Natural killer cell (primary cell): ENCODE results near the gene GPRASP2. TPM values are rescaled to one million over a fixed set of nuclear protein-coding genes. Genes with fewer than 3 reads are reported as not detected.
"Not testable (repeated sequence)": the region's sequence is repeated elsewhere in the genome, so short reads cannot be mapped to it uniquely, and the experiment has no call there.

Experiments used
- ATAC-seq, 3 donors: fragments of 150-1000 bp in 2 of 3; fragments of 200-7000 bp in 1 of 3; cut with Tn5 transposase; 1 replicate in 1 of 3; 2 replicates in 2 of 3; pipeline ENCODE4 v1.10.0; 2021; ENCODE audit warnings: mild to moderate bottlenecking in 2 of 3, moderate library complexity in 2 of 3
- DNase-seq, 2 donors: peaks; one replicate each; pipeline versions ENCODE4 v3.0.0 to v3.0.0-alpha.2; 2013 to 2021; ENCODE audit warnings: mixed read lengths in 1 of 2
- H3K27ac ChIP-seq: one replicate; pipeline ENCODE4 v1.5.1; 2013; ENCODE audit warnings: mild to moderate bottlenecking, low read length
- H3K27me3 ChIP-seq: one replicate; pipeline ENCODE4 v1.6.1; 2013; ENCODE audit warnings: low read length; ENCODE audit not compliant: control insufficient read depth, insufficient read depth
- H3K36me3 ChIP-seq: one replicate; pipeline ENCODE4 v1.6.1; 2013; ENCODE audit warnings: low read length; ENCODE audit not compliant: control insufficient read depth, insufficient read depth
- H3K4me1 ChIP-seq: one replicate; pipeline ENCODE4 v1.6.1; 2013; ENCODE audit warnings: low read length; ENCODE audit not compliant: control insufficient read depth, insufficient read depth
- H3K4me3 ChIP-seq: one replicate; pipeline ENCODE4 v1.5.1; 2013; ENCODE audit warnings: low read length
- H3K9me3 ChIP-seq: one replicate; pipeline ENCODE4 v1.6.1; 2013; ENCODE audit warnings: low read length; ENCODE audit not compliant: control insufficient read depth, insufficient read depth
- H3K27ac Mint-ChIP-seq, 2 donors: one replicate each; pipeline ENCODE4 v1.8.0; 2022; ENCODE audit warnings: mild to moderate bottlenecking in 2 of 2, mixed read lengths in 2 of 2, moderate library complexity in 1 of 2
- H3K27me3 Mint-ChIP-seq, 2 donors: one replicate each; pipeline ENCODE4 v1.8.0; 2022; ENCODE audit warnings: low read depth in 2 of 2, mixed read lengths in 2 of 2
- H3K36me3 Mint-ChIP-seq: one replicate; pipeline ENCODE4 v1.8.0; 2022; ENCODE audit warnings: mixed read lengths
- H3K4me1 Mint-ChIP-seq, 2 donors: one replicate each; pipeline ENCODE4 v1.8.0; 2022; ENCODE audit warnings: mixed read lengths in 2 of 2
- H3K4me3 Mint-ChIP-seq: one replicate; pipeline ENCODE4 v1.8.0; 2022; ENCODE audit warnings: mild to moderate bottlenecking, moderate library complexity, mixed read lengths
- H3K9me3 Mint-ChIP-seq, 2 donors: one replicate each; pipeline ENCODE4 v1.8.0; 2022; ENCODE audit warnings: mixed read lengths in 2 of 2
- CTCF ChIP-seq: fragments of 200-600 bp; IDR thresholded peaks from one replicate; pipeline ENCODE4 v1.8.0; 2022; ENCODE audit warnings: antibody characterized with exemption
- WGBS: methylation state at CpG from one replicate; pipeline ENCODE4 v1.1.7; 2013; ENCODE audit warnings: missing lambda C conversion rate; ENCODE audit not compliant: insufficient coverage; 5-methylcytosine and 5-hydroxymethylcytosine counted together
- intact Hi-C: fragments of 100-400 bp; cut with micrococcal nuclease; formaldehyde crosslinking; loops from one replicate; pipeline ENCODE4 v1.14.2; 2022
- total RNA-seq, 4 donors: library from RNA; stranded (reverse); fragments of 120-200 nt in 1 of 4; gene quantifications; one replicate each; pipeline versions ENCODE4 v1.2.3 to v1.2.4, GENCODE V29; 2013 to 2022

The GPRASP2 gene
- total RNA-seq, 3 donors from 2014 or later (not counting 1 experiment from before 2014, with no cell fraction given), result 0.43 to 0.70 (median 0.68) TPM

- peaks cover 9% of the 10 kb centered on the region for H3K4me1 ChIP-seq
- ATAC-seq (peak; percentile 88 to 98 (median 98)), DNase-seq (peak; percentile 59 to 79)
- no peaks in the 10 kb centered on the region for H3K36me3 ChIP-seq
- no peaks in the 10 kb centered on the region for H3K36me3 Mint-ChIP-seq
- intact Hi-C loops, result no loop called here
- H3K9me3 Mint-ChIP-seq, result no peaks in the 10 kb centered on the region
- TF ChIP-seq CTCF, result no peak
- H3K4me1 Mint-ChIP-seq, result peaks cover 7 to 8% of the 10 kb centered on the region in 2 donors
- H3K4me3 Mint-ChIP-seq, result peak within 1 kb of the TSS; percentile 94
- peak within 1 kb of the TSS; percentile 45 for H3K4me3 ChIP-seq
- no peaks in the 10 kb centered on the region for H3K27me3 ChIP-seq
- H3K9me3 ChIP-seq, result no peaks in the 10 kb centered on the region
- WGBS, result 7% methylated on average over 27 of the region's 31 CpGs
- H3K27ac Mint-ChIP-seq, result peak within 1 kb of the TSS; percentile 80 to 88
- no peak within 1 kb of the TSS for H3K27ac ChIP-seq
- H3K27me3 Mint-ChIP-seq, result no peaks in the 10 kb centered on the region
These were observed 8.3 kb downstream of the GPRASP2 start, which contains the start of gene GPRASP3 for GRCh38 chrX:102720237-102721168. Gene GPRASP3 (plus strand): TSS chrX:102720743. CDS start chrX:102748996, 28,253 bp downstream.

- ATAC-seq, H3K36me3 ChIP-seq, intact Hi-C loops, H3K27me3 Mint-ChIP-seq, H3K4me1 Mint-ChIP-seq, H3K4me1 ChIP-seq, H3K9me3 ChIP-seq, H3K9me3 Mint-ChIP-seq, DNase-seq, H3K36me3 Mint-ChIP-seq, H3K27me3 ChIP-seq, H3K27ac ChIP-seq: not testable (repeated sequence)
- Mint-ChIP-seq H3K4me3 (peak overlapping the region; percentile 94), H3K27ac (peak overlapping the region in 1 of 2 donors; percentile 88)
- H3K4me3 ChIP-seq, result peak overlapping the region; percentile 45
- WGBS, result 79% methylated on average over 2 of the region's 7 CpGs
These were observed 8.9 kb downstream of the GPRASP2 start for GRCh38 chrX:102721169-102721506.

GRCh38 chrX:102723456-102723855 is 11.2 kb downstream of the GPRASP2 start:
- Mint-ChIP-seq H3K9me3 (no peaks in the 10 kb centered on the region), H3K36me3 (no peaks in the 10 kb centered on the region), H3K4me3 (no peak overlapping the region), H3K27ac (no peak overlapping the region), H3K4me1 (peaks cover 7 to 8% of the 10 kb centered on the region in 2 donors), H3K27me3 (no peaks in the 10 kb centered on the region)
- 83% methylated on average over 1 of the region's 1 CpG for whole genome bisulfite sequencing
- H3K4me1 ChIP-seq, result peaks cover 9% of the 10 kb centered on the region
- no peak for ATAC-seq
- TF ChIP-seq CTCF, result no peak
- intact Hi-C loops, result no loop called here
- H3K4me3 ChIP-seq, result no peak overlapping the region
- DNase-seq, result no peak
- H3K27me3 ChIP-seq, result no peaks in the 10 kb centered on the region
- H3K27ac ChIP-seq, result no peak overlapping the region
- H3K9me3 ChIP-seq, result no peaks in the 10 kb centered on the region
- no peaks in the 10 kb centered on the region for H3K36me3 ChIP-seq

GRCh38 chrX:102727761-102728160 is 15.5 kb downstream of the GPRASP2 start:
- Mint-ChIP-seq H3K27ac (no peak overlapping the region), H3K9me3 (no peaks in the 10 kb centered on the region), H3K27me3 (no peaks in the 10 kb centered on the region), H3K36me3 (no peaks in the 10 kb centered on the region), H3K4me3 (no peak overlapping the region), H3K4me1 (no peaks in the 10 kb centered on the region)
- H3K27ac ChIP-seq, result no peak overlapping the region
- no peak for TF ChIP-seq CTCF
- no peak for DNase-seq
- H3K4me1 ChIP-seq, result no peaks in the 10 kb centered on the region
- H3K27me3 ChIP-seq, result no peaks in the 10 kb centered on the region
- no peaks in the 10 kb centered on the region for H3K9me3 ChIP-seq
- intact Hi-C loops, result no loop called here
- H3K36me3 ChIP-seq, result no peaks in the 10 kb centered on the region
- no CpG with 5 or more reads among the region's 1 CpG for WGBS
- ATAC-seq, result no peak
- H3K4me3 ChIP-seq, result no peak overlapping the region
